ENCODE measurements around the gene SCUBE1.

SCUBE1 gene

GRCh38 chr22:43325176-43325575 lies 18.0 kb downstream of the SCUBE1 start:
- no peak for DNase-seq

- DNase-seq = no peak
These were observed 21.9 kb downstream of the SCUBE1 start for GRCh38 chr22:43320943-43321900.

- no peak for DNase-seq
These were observed 23.3 kb downstream of the SCUBE1 start for GRCh38 chr22:43319661-43320486.

- no peak for DNase-seq
These were observed 25.9 kb downstream of the SCUBE1 start for GRCh38 chr22:43317239-43317638.

- DNase-seq = no peak
These were observed 27.4 kb downstream of the SCUBE1 start for GRCh38 chr22:43315687-43316217.

GRCh38 chr22:43314611-43315010 lies 28.6 kb downstream of the SCUBE1 start:
- no peak for DNase-seq

- no peak for DNase-seq
These were observed 29.2 kb downstream of the SCUBE1 start for GRCh38 chr22:43313890-43314474.

GRCh38 chr22:43313244-43313889 lies 29.8 kb downstream of the SCUBE1 start:
- no peak for DNase-seq

GRCh38 chr22:43312608-43313007 lies 30.6 kb downstream of the SCUBE1 start:
- no peak for DNase-seq

- DNase-seq = no peak
These were observed 32.4 kb downstream of the SCUBE1 start for GRCh38 chr22:43310798-43311197.

GRCh38 chr22:43310311-43310710 lies 32.9 kb downstream of the SCUBE1 start:
- DNase-seq = peak; percentile 6

- peak; percentile 26 for DNase-seq
These were observed 34.3 kb downstream of the SCUBE1 start for GRCh38 chr22:43308836-43309235.

- DNase-seq = peak; percentile 26
These were observed 34.9 kb downstream of the SCUBE1 start for GRCh38 chr22:43308060-43308830.

- DNase-seq = no peak
These were observed 37.4 kb downstream of the SCUBE1 start for GRCh38 chr22:43305806-43306205.

- no peak for DNase-seq
These were observed 38.2 kb downstream of the SCUBE1 start for GRCh38 chr22:43304831-43305590.

- DNase-seq = no peak
These were observed 39.4 kb downstream of the SCUBE1 start for GRCh38 chr22:43303751-43304150.

- DNase-seq = no peak
These were observed 40.0 kb downstream of the SCUBE1 start for GRCh38 chr22:43303166-43303565.

GRCh38 chr22:43302531-43303041 lies 40.6 kb downstream of the SCUBE1 start:
- no peak for DNase-seq

- no peak for DNase-seq
These were observed 41.3 kb downstream of the SCUBE1 start for GRCh38 chr22:43301866-43302265.

GRCh38 chr22:43300891-43301676 lies 42.1 kb downstream of the SCUBE1 start:
- no peak for DNase-seq

Measured in DMS53 (cell line).